Neuronal stem cell (in vitro differentiated cells): Measurements from ENCODE around the gene MAGEB17.
"Not testable (repeated sequence)": the region's sequence is repeated elsewhere in the genome, so short reads cannot be mapped to it uniquely, and the experiment has no call there.

Experiments used
- DNase-seq: peaks from one replicate; pipeline ENCODE4 v3.0.0-alpha.2; 2013; ENCODE audit warnings: low spot score
- H2AFZ ChIP-seq: one replicate; pipeline ENCODE4 v1.6.1; 2013; ENCODE audit warnings: mild to moderate bottlenecking, low read length, inconsistent platforms
- H2AK5ac ChIP-seq: 2 replicates; pipeline ENCODE4 v1.6.1; 2013; ENCODE audit warnings: low read depth, mild to moderate bottlenecking, inconsistent platforms, low read length, moderate library complexity, mixed read lengths
- H2BK120ac ChIP-seq: 2 replicates; pipeline ENCODE4 v1.6.1; 2013; ENCODE audit warnings: low read depth, mild to moderate bottlenecking, inconsistent platforms, low read length, moderate library complexity, mixed read lengths
- H2BK12ac ChIP-seq: one replicate; pipeline ENCODE4 v1.6.1; 2013; ENCODE audit warnings: low read length, inconsistent platforms
- H2BK15ac ChIP-seq: 2 replicates; pipeline ENCODE4 v1.6.1; 2013; ENCODE audit warnings: mild to moderate bottlenecking, low read length, inconsistent platforms, mixed read lengths
- H2BK5ac ChIP-seq: one replicate; pipeline ENCODE4 v1.6.1; 2013; ENCODE audit warnings: inconsistent platforms, mild to moderate bottlenecking, low read length, moderate library complexity
- H3K14ac ChIP-seq: one replicate; pipeline ENCODE4 v1.6.1; 2013; ENCODE audit warnings: low read length, inconsistent platforms
- H3K18ac ChIP-seq: 2 replicates; pipeline ENCODE4 v1.6.1; 2013; ENCODE audit warnings: low read length, inconsistent platforms
- H3K23ac ChIP-seq: 2 replicates; pipeline ENCODE4 v1.6.1; 2013; ENCODE audit warnings: low read depth, mild to moderate bottlenecking, mixed read lengths, low read length, inconsistent platforms; ENCODE audit not compliant: poor library complexity
- H3K27ac ChIP-seq: replicated peaks from 3 replicates; pipeline ENCODE4 v1.5.1; 2013; ENCODE audit warnings: low read length, inconsistent platforms
- H3K27me3 ChIP-seq, 3 experiments: 2 replicates each; pipeline ENCODE4 v1.6.1; 2013; ENCODE audit warnings: low read length in 3 of 3, mild to moderate bottlenecking in 2 of 3, inconsistent platforms in 1 of 3, low read depth in 1 of 3, mixed read lengths in 1 of 3, moderate library complexity in 1 of 3; ENCODE audit not compliant: control insufficient read depth in 3 of 3, insufficient read depth in 3 of 3
- H3K36me3 ChIP-seq, 2 donors: replicated peaks in 1 of 2; 2 replicates each; pipeline ENCODE4 v1.6.1; 2013; ENCODE audit warnings: low read length in 2 of 2; ENCODE audit not compliant: control insufficient read depth in 2 of 2, insufficient read depth in 2 of 2
- H3K4ac ChIP-seq: 2 replicates; pipeline ENCODE4 v1.6.1; 2013; ENCODE audit warnings: inconsistent platforms, mild to moderate bottlenecking, low read length, moderate library complexity
- H3K4me1 ChIP-seq, 2 donors: 1 replicate in 1 of 2; 2 replicates in 1 of 2; pipeline ENCODE4 v1.6.1; 2013; ENCODE audit warnings: low read length in 2 of 2, low read depth in 1 of 2; ENCODE audit not compliant: control insufficient read depth in 2 of 2, insufficient read depth in 1 of 2
- H3K4me2 ChIP-seq: one replicate; pipeline ENCODE4 v1.6.1; 2013; ENCODE audit warnings: mild to moderate bottlenecking, low read length, inconsistent platforms; ENCODE audit not compliant: insufficient read depth, poor library complexity, severe bottlenecking
- H3K4me3 ChIP-seq, 2 donors: 2 replicates each; pipeline ENCODE4 v1.5.1; 2013; ENCODE audit warnings: low read length in 2 of 2, mild to moderate bottlenecking in 2 of 2, inconsistent platforms in 1 of 2, moderate library complexity in 1 of 2
- H3K79me1 ChIP-seq: one replicate; pipeline ENCODE4 v1.6.1; 2013; ENCODE audit warnings: low read depth, mild to moderate bottlenecking, inconsistent platforms, low read length, moderate library complexity
- H3K9ac ChIP-seq: one replicate; pipeline ENCODE4 v1.6.1; 2013; ENCODE audit warnings: mild to moderate bottlenecking, low read depth, low read length, inconsistent platforms; ENCODE audit not compliant: poor library complexity
- H3K9me3 ChIP-seq, 2 donors: replicated peaks in 1 of 2; 2 replicates each; pipeline versions ENCODE3 to v1.6.1; 2013; ENCODE audit warnings: low read length in 2 of 2, mild to moderate bottlenecking in 2 of 2, inconsistent platforms in 1 of 2, low read depth in 1 of 2, mixed read lengths in 1 of 2, moderate library complexity in 1 of 2; ENCODE audit not compliant: control insufficient read depth in 2 of 2, insufficient read depth in 1 of 2
- H4K8ac ChIP-seq: one replicate; pipeline ENCODE4 v1.6.1; 2013; ENCODE audit warnings: low read depth, mild to moderate bottlenecking, inconsistent platforms, low read length, moderate library complexity
- H4K91ac ChIP-seq: one replicate; pipeline ENCODE4 v1.6.1; 2013; ENCODE audit warnings: low read length, low read depth, mild to moderate bottlenecking, inconsistent platforms; ENCODE audit not compliant: poor library complexity
- WGBS, 2 donors: extraction: QIAGEN DNeasy Blood & Tissue Kit; methylation state at CpG; one replicate each; pipeline ENCODE4 v1.1.7; 2013; ENCODE audit warnings: missing lambda C conversion rate in 2 of 2, mixed read lengths in 1 of 2; ENCODE audit not compliant: insufficient read length in 2 of 2, insufficient replicate concordance in 1 of 2; ENCODE audit errors: extremely low coverage in 2 of 2; 5-methylcytosine and 5-hydroxymethylcytosine counted together

The MAGEB17 gene

GRCh38 chrX:16155581-16156096, 11.6 kb upstream of the MAGEB17 start:
- Histone ChIP-seq H2BK12ac (no peak overlapping the region), H3K9ac (no peak overlapping the region), H3K4me1 (no peaks in the 10 kb centered on the region), H3K23ac (no peak overlapping the region), H3K27ac (no peak overlapping the region), H3K79me1 (no peaks in the 10 kb centered on the region), H4K8ac (no peak overlapping the region), H2BK120ac (no peak overlapping the region), H3K14ac (no peak overlapping the region), H3K4me3 (no peak overlapping the region), H3K4me2 (no peak overlapping the region), H2BK5ac (no peak overlapping the region), H2AK5ac (no peak overlapping the region), H3K9me3 (no peaks in the 10 kb centered on the region), H3K4ac (no peak overlapping the region), H3K18ac (no peak overlapping the region), H3K36me3 (no peaks in the 10 kb centered on the region), H4K91ac (no peak overlapping the region), H2AFZ (no peak overlapping the region), H2BK15ac (no peak overlapping the region), H3K27me3 (no peaks in the 10 kb centered on the region)
- no peak for DNase-seq
- WGBS, 2 donors = no CpG with 5 or more reads among the region's 5 CpGs

DNA sequence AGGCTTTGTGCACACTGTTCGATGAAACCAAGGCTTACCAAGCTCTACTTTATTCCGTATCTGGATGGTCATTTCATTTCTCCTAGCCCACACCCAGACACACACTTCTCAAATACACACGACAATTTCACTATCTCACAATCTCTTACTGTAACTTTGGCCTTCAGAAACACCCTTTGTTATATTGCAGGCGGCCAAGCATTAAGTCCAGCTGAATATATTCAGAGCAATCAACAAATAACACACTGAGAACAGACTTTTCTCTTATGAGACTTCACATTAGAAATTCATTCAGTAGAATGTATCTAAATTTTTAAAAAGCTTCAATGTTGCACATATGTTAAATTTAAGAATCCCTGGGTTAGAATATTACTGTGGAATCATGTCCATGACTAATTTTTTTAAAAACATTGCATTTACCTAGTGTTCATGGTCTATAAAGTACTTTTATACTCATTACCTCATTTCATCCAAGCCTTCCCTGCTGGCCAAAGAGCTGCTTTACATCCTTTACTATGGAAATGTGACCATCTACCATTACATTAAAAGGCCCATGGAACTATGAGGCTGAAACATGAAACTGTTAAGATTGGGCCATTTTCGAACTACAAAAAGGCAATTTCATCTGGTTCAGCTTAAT, 10.5 kb upstream of the MAGEB17 start:
- Histone ChIP-seq H3K14ac (no peak overlapping the region), H2BK5ac (no peak overlapping the region), H4K8ac (no peak overlapping the region), H2BK12ac (no peak overlapping the region), H3K23ac (no peak overlapping the region), H3K4me1 (no peaks in the 10 kb centered on the region), H3K9ac (no peak overlapping the region), H2AFZ (no peak overlapping the region), H3K27me3 (no peaks in the 10 kb centered on the region), H3K4ac (no peak overlapping the region), H3K27ac (no peak overlapping the region), H3K18ac (no peak overlapping the region), H2BK120ac (no peak overlapping the region), H3K4me2 (no peak overlapping the region), H3K79me1 (no peaks in the 10 kb centered on the region), H2AK5ac (no peak overlapping the region), H3K36me3 (no peaks in the 10 kb centered on the region), H4K91ac (no peak overlapping the region), H3K4me3 (no peak overlapping the region), H3K9me3 (no peaks in the 10 kb centered on the region), H2BK15ac (no peak overlapping the region)
- 100% methylated on average over 1 of the region's 5 CpGs for WGBS, 2 donors
- no peak for DNase-seq

- Histone ChIP-seq H3K27ac (no peak overlapping the region), H3K23ac (no peak overlapping the region), H3K4me2 (no peak overlapping the region), H3K9me3 (no peaks in the 10 kb centered on the region), H2AFZ (no peak overlapping the region), H3K27me3 (no peaks in the 10 kb centered on the region), H3K4ac (no peak overlapping the region), H2BK15ac (no peak overlapping the region), H3K4me3 (no peak overlapping the region), H2AK5ac (no peak overlapping the region), H2BK5ac (no peak overlapping the region), H3K36me3 (no peaks in the 10 kb centered on the region), H3K79me1 (no peaks in the 10 kb centered on the region), H3K14ac (no peak overlapping the region), H3K9ac (no peak overlapping the region), H4K8ac (no peak overlapping the region), H2BK12ac (no peak overlapping the region), H2BK120ac (no peak overlapping the region), H3K4me1 (no peaks in the 10 kb centered on the region), H4K91ac (no peak overlapping the region), H3K18ac (no peak overlapping the region)
- DNase-seq = no peak
- no CpG with 5 or more reads among the region's 3 CpGs for WGBS, 2 donors
Measured at GRCh38 chrX:16160729-16161128, 6.6 kb upstream of the MAGEB17 start.

DNA sequence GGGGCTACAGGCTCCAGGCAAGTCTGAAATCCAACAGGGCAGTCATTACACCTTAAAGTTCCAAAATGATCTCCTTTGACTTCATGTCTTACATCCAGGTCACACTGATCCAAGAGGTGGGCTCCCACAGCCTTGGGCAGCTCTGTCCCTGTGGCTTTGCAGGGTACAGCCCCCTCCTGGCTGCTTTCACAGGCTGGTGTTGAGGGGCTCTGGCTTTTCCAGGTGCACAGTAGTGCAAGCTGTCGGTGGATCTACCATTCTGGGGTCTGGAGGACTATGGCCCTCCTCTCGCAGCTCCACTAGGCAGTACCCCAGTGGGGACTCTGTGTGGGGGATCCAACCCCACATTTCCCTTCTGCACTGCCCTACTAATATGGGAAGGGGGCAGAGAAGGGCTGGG, 6.1 kb upstream of the MAGEB17 start:
- DNase-seq, H4K8ac ChIP-seq, H3K79me1 ChIP-seq, H3K14ac ChIP-seq, H3K36me3 ChIP-seq, H3K4me1 ChIP-seq, H2AK5ac ChIP-seq, H2BK120ac ChIP-seq, H3K18ac ChIP-seq, H3K9ac ChIP-seq, H2BK12ac ChIP-seq, H3K4me3 ChIP-seq, H3K27me3 ChIP-seq, H2BK15ac ChIP-seq, H4K91ac ChIP-seq, H3K4me2 ChIP-seq, H3K9me3 ChIP-seq, H2BK5ac ChIP-seq, H3K4ac ChIP-seq, H3K23ac ChIP-seq, H3K27ac ChIP-seq, H2AFZ ChIP-seq: not testable (repeated sequence)
- no CpG with 5 or more reads among the region's 2 CpGs for WGBS, 2 donors
